Heart left ventricle (tissue), 16 donors: Measurements from ENCODE around the gene PTGR3. TPM values are rescaled to one million over a fixed set of nuclear protein-coding genes. Genes with fewer than 3 reads are reported as not detected.

Source experiments
- ATAC-seq, 4 donors: fragments of 200-7000 bp; cut with Tn5 transposase; one replicate each; pipeline ENCODE4 v1.9.1; 2020 to 2022; ENCODE audit warnings: moderate library complexity in 4 of 4, mild to moderate bottlenecking in 3 of 4, moderate number of reproducible peaks in 1 of 4
- DNase-seq, 5 donors: peaks; one replicate each; pipeline ENCODE4 v3.0.0-alpha.2; 2020
- H3K27ac ChIP-seq, 12 donors: fragments of 200-600 bp; sonication (generic) in 4 of 12; one replicate each; pipeline versions ENCODE4 v1.5.0 to v1.8.0; 2016 to 2022; ENCODE audit warnings: mild to moderate bottlenecking in 2 of 12
- H3K27me3 ChIP-seq, 9 donors: fragments of 200-600 bp; sonication (generic) in 2 of 9; one replicate each; pipeline versions ENCODE4 v1.5.1 to v1.8.0; 2016 to 2022; ENCODE audit warnings: mild to moderate bottlenecking in 3 of 9
- H3K36me3 ChIP-seq, 9 donors: fragments of 200-600 bp; sonication (generic) in 2 of 9; one replicate each; pipeline versions ENCODE4 v1.5.0 to v1.8.0; 2018 to 2022; ENCODE audit warnings: mild to moderate bottlenecking in 2 of 9
- H3K4me1 ChIP-seq, 12 donors: fragments of 200-600 bp; sonication (generic) in 4 of 12; one replicate each; pipeline versions ENCODE4 v1.5.0 to v1.8.0; 2016 to 2022; ENCODE audit warnings: mild to moderate bottlenecking in 3 of 12
- H3K4me3 ChIP-seq, 12 donors: fragments of 200-600 bp; sonication (generic) in 4 of 12; one replicate each; pipeline versions ENCODE4 v1.5.0 to v1.8.0; 2017 to 2022; ENCODE audit warnings: mild to moderate bottlenecking in 9 of 12, moderate library complexity in 4 of 12
- H3K9me3 ChIP-seq, 12 donors: fragments of 200-600 bp; sonication (generic) in 4 of 12; one replicate each; pipeline versions ENCODE4 v1.5.0 to v1.8.0; 2016 to 2022; ENCODE audit warnings: mild to moderate bottlenecking in 1 of 12
- POLR2A ChIP-seq, 2 donors: fragments of 450-650 bp; IDR thresholded peaks; one replicate each; pipeline ENCODE4 v1.6.1; 2017; ENCODE audit warnings: antibody characterized with exemption in 2 of 2, mild to moderate bottlenecking in 2 of 2, moderate library complexity in 2 of 2
- WGBS, 4 donors: extraction: QIAGEN DNeasy Blood & Tissue Kit in 2 of 4; methylation state at CpG; one replicate each; pipeline versions ENCODE4 v1.1.5 to v1.1.7; 2013 to 2018; 5-methylcytosine and 5-hydroxymethylcytosine counted together
- intact Hi-C, 10 donors: fragments of 100-400 bp; cut with DNase I; formaldehyde crosslinking; loops; one replicate each; pipeline versions ENCODE4 v1.11.1 to v1.14.2; 2022
- polyA plus RNA-seq, 2 donors: library from polyadenylated mRNA; stranded (reverse); fragments of 200-250 nt; gene quantifications; one replicate each; pipeline ENCODE4 v1.2.3, GENCODE V29; 2013
- total RNA-seq, 9 donors: library from RNA; depleted of rRNA in 2 of 9; stranded (reverse); fragments of >200 nt in 2 of 9; fragmentation: NEBNext Ultra II Directional in 3 of 9; extraction: Animal tissue kit (Norgen Biotek cat#: 25700) in 3 of 9; gene quantifications; one replicate each; pipeline versions ENCODE4 v1.1.0 to v1.2.4, GENCODE V29; 2016 to 2023
- TF ChIP-seq, protein P1 (sequence below), 12 donors: fragments of 200-600 bp; sonication (generic) in 4 of 12; IDR thresholded peaks; one replicate each; pipeline versions ENCODE4 v1.5.0 to v1.8.0; 2018 to 2022; ENCODE audit warnings: antibody characterized with exemption in 12 of 12, mild to moderate bottlenecking in 5 of 12
- donor health status: ischemic (EF 13 %, LVEDD 7.1; RV severe dilation, severe dysfunction).
- donor health status: healthy with polysubstance abuse.
- donor health status: DM: no; HTN: yes; CAD: no.
- donor health status: DM: no; HTN: no; CAD: no.
- donor health status: ischemic (EF 25% LVEDD 6.9; RV normal size, moderate dysfunction).
- donor health status: ischemic (EF 25% LVEDD 5.7; RV mildly dilated, moderate dysfunction).
- donor health status: healthy.
- donor health status: DM: yes; HTN: yes; CAD: no.
- donor health status: ischemic (EF 35%, LVEDD 5.7; RV mildly dilated, moderate dysfunction).
- donor health status: nonischemic (EF 11% LVEDD 7.7; RV severe dilation, severe dysfunction).
- donor health status: DM: yes; HTN: yes; CAD: no.
- donor health status: PGD.
- donor health status: ischemic (EF 29% LVEDD 5.4; RV normal size, mild dysfunction).
- donor health status: nonischemic (EF 23%, LVEDD 6.1; RV moderate dilation, normal function).

Gene PTGR3
- total and polyA plus RNA-seq, 11 donors: 13.6 to 58.2 (median 49.1) TPM

DNA sequence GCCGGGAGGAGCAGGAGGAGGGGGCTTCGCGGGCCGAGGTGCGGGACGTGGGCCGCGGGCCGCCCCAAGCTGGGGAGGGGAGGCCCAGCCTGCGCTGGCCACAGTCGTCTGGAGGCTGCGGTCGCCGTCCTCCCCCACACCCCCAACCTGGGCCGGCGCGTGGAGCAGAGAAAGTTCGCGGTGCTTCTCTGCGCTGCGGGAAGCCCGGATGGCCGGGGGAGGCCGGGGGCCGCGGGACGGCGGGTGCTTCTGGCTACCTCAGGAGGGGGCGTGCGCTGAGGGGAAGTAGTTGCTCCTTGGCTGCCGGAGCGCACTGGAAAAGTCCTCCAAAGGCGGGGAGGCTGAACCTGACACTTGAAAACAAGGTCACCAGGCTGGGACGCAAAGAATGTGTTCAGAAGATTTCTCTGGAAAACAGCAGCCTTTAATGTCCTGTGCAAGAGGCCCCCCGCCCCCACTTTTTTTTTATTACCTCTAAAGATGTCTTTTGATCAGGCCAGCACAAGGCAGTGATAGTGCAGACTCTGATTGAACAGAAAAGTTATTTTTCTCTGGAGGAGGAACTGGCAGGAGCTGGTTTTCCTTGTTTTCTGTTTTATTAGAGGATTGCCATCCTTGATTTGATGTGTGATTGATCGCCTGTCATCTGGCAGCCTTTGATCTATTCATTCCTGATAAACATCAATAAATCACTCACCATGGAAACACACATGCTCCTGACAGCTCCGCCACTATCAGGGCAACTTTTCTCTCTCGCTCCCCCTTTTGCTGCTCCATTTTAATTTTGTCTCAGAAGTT is 3.2 kb upstream of the PTGR3 start:
- no peak for ATAC-seq
- no peaks in the 10 kb centered on the region for H3K27me3 ChIP-seq
- no peaks in the 10 kb centered on the region for H3K36me3 ChIP-seq
- TF ChIP-seq, protein P1, sequence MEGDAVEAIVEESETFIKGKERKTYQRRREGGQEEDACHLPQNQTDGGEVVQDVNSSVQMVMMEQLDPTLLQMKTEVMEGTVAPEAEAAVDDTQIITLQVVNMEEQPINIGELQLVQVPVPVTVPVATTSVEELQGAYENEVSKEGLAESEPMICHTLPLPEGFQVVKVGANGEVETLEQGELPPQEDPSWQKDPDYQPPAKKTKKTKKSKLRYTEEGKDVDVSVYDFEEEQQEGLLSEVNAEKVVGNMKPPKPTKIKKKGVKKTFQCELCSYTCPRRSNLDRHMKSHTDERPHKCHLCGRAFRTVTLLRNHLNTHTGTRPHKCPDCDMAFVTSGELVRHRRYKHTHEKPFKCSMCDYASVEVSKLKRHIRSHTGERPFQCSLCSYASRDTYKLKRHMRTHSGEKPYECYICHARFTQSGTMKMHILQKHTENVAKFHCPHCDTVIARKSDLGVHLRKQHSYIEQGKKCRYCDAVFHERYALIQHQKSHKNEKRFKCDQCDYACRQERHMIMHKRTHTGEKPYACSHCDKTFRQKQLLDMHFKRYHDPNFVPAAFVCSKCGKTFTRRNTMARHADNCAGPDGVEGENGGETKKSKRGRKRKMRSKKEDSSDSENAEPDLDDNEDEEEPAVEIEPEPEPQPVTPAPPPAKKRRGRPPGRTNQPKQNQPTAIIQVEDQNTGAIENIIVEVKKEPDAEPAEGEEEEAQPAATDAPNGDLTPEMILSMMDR (IDR thresholded peaks at IDR 0.05): no peak
- TF ChIP-seq POLR2A (IDR thresholded peaks at IDR 0.05): peak in 1 of 2 donors; percentile 10
- WGBS, 4 donors: 2 to 3% (median 2%) methylated on average over 18 to 38 of the region's 38 CpGs
- H3K27ac ChIP-seq: peak overlapping the region; percentile 76 to 91 (median 90)
- peak; percentile 63 to 76 (median 65) for DNase-seq
- peaks cover 7 to 61% (median 46%) of the 10 kb centered on the region in 12 donors for H3K4me1 ChIP-seq
- H3K9me3 ChIP-seq: no peaks in the 10 kb centered on the region
- peak overlapping the region; percentile 63 to 95 (median 84) for H3K4me3 ChIP-seq
- intact Hi-C loops: loop anchor here in 4 of 10 donors (2.0 to 10.0 kb wide), 4 partner anchors 35 to 245 kb away; no protein-coding TSS in a partner anchor

DNA sequence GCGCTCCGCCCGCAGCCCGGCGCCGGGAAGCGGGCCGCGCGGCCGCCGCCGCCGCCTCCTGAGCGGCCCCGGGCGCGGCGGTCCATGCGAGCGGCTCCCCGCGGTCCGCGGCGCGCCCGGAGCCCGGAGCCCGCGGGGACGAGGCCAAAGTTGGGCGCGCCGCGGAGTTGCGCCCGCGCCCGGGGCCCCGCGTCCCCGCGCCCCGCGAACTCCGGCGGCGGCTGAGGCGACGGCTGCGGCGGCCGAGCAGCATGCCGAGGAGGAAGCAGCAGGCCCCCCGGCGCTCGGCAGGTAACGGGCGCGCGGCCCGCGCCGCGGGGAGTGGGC is 2.6 kb upstream of the PTGR3 start:
- H3K36me3 ChIP-seq: no peaks in the 10 kb centered on the region
- ATAC-seq (no peak), DNase-seq (peak in 1 of 5 donors; percentile 36)
- intact Hi-C loops: loop anchor here in 4 of 10 donors (2.0 to 10.0 kb wide), 4 partner anchors 36 to 246 kb away; no protein-coding TSS in a partner anchor
- peak overlapping the region; percentile 63 to 95 (median 84) for H3K4me3 ChIP-seq
- peak overlapping the region; percentile 76 to 91 (median 90) for H3K27ac ChIP-seq
- no peaks in the 10 kb centered on the region for H3K9me3 ChIP-seq
- H3K27me3 ChIP-seq: no peaks in the 10 kb centered on the region
- 0% methylated on average over 2 to 66 of the region's 66 CpGs for WGBS, 4 donors
- TF ChIP-seq, protein P1 (IDR thresholded peaks at IDR 0.05): no peak
- peaks cover 7 to 61% (median 46%) of the 10 kb centered on the region in 12 donors for H3K4me1 ChIP-seq

DNA sequence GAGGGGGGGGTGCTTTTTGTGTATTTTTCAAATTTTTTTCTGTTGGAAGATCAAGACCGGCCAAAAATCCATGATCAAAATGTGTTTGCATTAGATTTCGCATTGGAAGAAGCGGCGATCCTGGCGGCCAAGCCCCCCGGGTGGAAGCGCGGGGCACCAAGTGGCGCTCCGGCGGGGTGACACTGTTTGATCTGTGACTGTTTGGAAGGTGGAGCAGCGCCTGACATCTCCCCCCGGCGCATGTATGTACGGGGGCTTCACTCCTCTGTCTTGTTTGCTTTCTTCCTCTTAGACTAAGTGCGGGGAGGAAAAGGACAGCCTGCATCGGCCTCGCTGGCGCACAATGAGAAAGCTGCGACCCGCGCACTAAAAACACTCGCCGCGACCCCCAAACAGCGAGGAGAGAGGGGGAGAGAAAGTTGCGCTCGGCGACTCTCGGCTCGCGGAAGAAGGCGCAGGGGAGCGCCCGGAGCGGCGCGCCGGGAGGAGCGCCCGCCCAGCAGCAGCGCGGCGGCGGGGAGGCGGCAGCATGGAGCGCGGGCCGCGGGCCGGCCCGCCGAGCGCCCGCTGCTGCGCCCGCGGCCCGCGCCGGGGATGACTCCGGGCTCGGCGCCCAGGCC is 2.2 kb upstream of the PTGR3 start:
- TF ChIP-seq POLR2A (IDR thresholded peaks at IDR 0.05): no peak
- TF ChIP-seq, protein P1 (IDR thresholded peaks at IDR 0.05): no peak
- DNase-seq (no peak), ATAC-seq (no peak)
- WGBS, 4 donors: 0 to 1% (median 0%) methylated on average over 31 to 64 of the region's 64 CpGs
- peaks cover 7 to 61% (median 47%) of the 10 kb centered on the region in 12 donors for H3K4me1 ChIP-seq
- no peaks in the 10 kb centered on the region for H3K36me3 ChIP-seq
- peak overlapping the region; percentile 38 to 99 (median 96) for H3K4me3 ChIP-seq
- H3K27me3 ChIP-seq: no peaks in the 10 kb centered on the region
- intact Hi-C loops: loop anchor here in 4 of 10 donors (2.0 to 10.0 kb wide), 4 partner anchors 36 to 246 kb away; no protein-coding TSS in a partner anchor
- no peaks in the 10 kb centered on the region for H3K9me3 ChIP-seq
- H3K27ac ChIP-seq: peak overlapping the region; percentile 96 to 100 (median 99)
